GM21529 (cell line): Measurements from ENCODE around the gene KCNQ1OT1.

Experiments
- ATAC-seq: cut with Tn5 transposase; IDR thresholded peaks from one replicate; pipeline ENCODE4 v1.9.1; 2021; ENCODE audit not compliant: unreplicated experiment

Gene KCNQ1OT1

GRCh38 chr11:2561696-2562581 lies 137.9 kb downstream of the KCNQ1OT1 start:
- ATAC-seq = no peak

GRCh38 chr11:2559527-2560311 lies 140.1 kb downstream of the KCNQ1OT1 start:
- no peak for ATAC-seq

- no peak for ATAC-seq
Measured at GRCh38 chr11:2558861-2559526, 140.8 kb downstream of the KCNQ1OT1 start.

GRCh38 chr11:2558397-2558796 lies 141.4 kb downstream of the KCNQ1OT1 start:
- no peak for ATAC-seq
